ENCODE data around the gene AFAP1.

Gene AFAP1

GRCh38 chr4:7792616-7793015 is 147.0 kb downstream of the AFAP1 start:
- H3K4me3 ChIP-seq, result no peak overlapping the region
- DNase-seq (ENCODE audit: low spot score), result no peak
- no peak for TF ChIP-seq CTCF (IDR thresholded peaks at IDR 0.05)
- peak overlapping the region in 1 of 2 donors; percentile 13 for H3K27ac ChIP-seq

DNA sequence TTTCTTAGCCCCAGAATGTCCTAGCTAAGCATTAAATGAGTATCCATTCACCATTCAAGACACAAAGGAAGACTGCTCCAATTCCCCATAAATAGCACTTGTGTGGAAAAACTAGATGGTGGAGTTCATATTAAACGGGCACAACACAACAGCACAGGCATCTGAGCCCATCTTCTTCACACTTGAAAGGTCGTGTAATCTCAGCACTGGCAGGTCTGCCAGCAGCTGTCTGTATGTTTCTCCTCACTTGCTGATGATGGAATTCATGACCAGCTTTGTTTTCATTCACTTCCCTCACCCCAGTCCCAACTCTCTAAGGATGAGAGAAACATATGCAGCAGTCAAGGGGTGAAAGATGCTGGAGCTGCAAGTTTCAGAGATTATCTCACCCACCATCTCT is 148.7 kb downstream of the AFAP1 start:
- no peak overlapping the region for H3K27ac ChIP-seq

GRCh38 chr4:7790023-7790422 is 149.6 kb downstream of the AFAP1 start:
- no peak overlapping the region for H3K4me3 ChIP-seq
- H3K27ac ChIP-seq, result no peak overlapping the region
- TF ChIP-seq CTCF (IDR thresholded peaks at IDR 0.05), result no peak
- DNase-seq (ENCODE audit: low spot score), result no peak

More for the DNA sequence above, 148.7 kb downstream of the AFAP1 start:
- no peak for TF ChIP-seq CTCF (IDR thresholded peaks at IDR 0.05)
- no peak overlapping the region for H3K4me3 ChIP-seq
- DNase-seq (ENCODE audit: low spot score), result no peak

GRCh38 chr4:7788694-7789425 is 150.8 kb downstream of the AFAP1 start:
- H3K4me3 ChIP-seq, result no peak overlapping the region
- H3K27ac ChIP-seq, result peak overlapping the region in 1 of 2 donors; percentile 56
- DNase-seq (ENCODE audit: low spot score), result no peak
- no peak for TF ChIP-seq CTCF (IDR thresholded peaks at IDR 0.05)

- Histone ChIP-seq H3K4me3 (no peak overlapping the region), H3K27ac (no peak overlapping the region)
- DNase-seq (ENCODE audit: low spot score), result no peak
- no peak for TF ChIP-seq CTCF (IDR thresholded peaks at IDR 0.05)
These were observed 151.5 kb downstream of the AFAP1 start for GRCh38 chr4:7788193-7788592.

DNA sequence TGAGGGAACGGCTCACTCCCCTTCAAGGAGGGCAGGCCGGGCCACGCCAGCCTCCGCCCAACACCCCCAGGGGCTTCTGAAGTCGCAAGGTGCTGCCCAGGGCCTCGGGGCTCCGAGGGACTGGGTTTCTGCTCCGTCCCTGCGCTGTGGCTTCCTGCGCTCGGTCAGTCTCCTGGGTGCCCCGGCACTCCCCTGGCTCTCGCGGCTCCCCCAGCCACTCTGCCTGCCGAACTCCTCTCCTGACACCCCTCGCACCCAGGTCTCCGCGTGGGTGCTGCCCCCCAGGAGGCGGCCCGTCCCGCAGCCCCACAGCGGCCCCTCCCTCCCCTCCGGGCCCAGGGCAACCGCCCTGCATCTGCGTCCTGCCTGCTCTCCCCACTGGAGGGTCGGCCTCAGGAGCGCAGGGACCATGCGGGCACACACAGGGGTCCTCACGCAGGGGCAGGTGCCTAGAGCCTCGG is 151.9 kb downstream of the AFAP1 start:
- no peak overlapping the region for H3K4me3 ChIP-seq
- DNase-seq (ENCODE audit: low spot score), result no peak
- no peak overlapping the region for H3K27ac ChIP-seq
- no peak for TF ChIP-seq CTCF (IDR thresholded peaks at IDR 0.05)

DNA sequence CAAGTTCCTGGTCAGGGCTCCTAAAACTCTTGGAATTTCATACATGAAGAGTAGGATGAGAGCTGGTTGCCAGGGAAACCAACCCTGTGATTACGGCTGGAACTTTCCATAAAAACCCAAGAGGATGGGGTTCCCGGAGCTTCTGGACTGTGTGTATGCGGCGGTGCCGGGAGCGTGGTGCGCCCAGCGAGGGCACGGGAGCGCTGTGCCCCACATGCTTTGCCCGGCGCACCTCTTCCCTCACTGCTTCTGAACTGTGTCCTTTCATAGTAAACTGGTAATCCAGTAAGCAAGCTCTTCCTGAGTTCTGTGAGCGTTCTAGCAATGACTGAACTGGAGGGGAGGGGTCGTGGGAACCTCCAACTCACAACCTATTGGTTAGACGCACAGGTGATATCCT is 152.6 kb downstream of the AFAP1 start:
- no peak for DNase-seq (ENCODE audit: low spot score)
- no peak for TF ChIP-seq CTCF (IDR thresholded peaks at IDR 0.05)
- Histone ChIP-seq H3K27ac (no peak overlapping the region), H3K4me3 (no peak overlapping the region)
